GM12878 (cell line): Measurements from ENCODE around the gene ELOVL5. TPM values are rescaled to one million over a fixed set of nuclear protein-coding genes. Genes with fewer than 3 reads are reported as not detected.

Experiments used
- ATAC-seq: fragments of 200-7000 bp; cut with Tn5 transposase; 3 replicates; pipeline ENCODE4 v1.9.1; 2020; ENCODE audit warnings: mild to moderate bottlenecking, moderate library complexity
- BruUV-seq: library from RNA; stranded (reverse); fragments of 400-500 nt; replicated peaks from 2 replicates; lab custom pipeline; 2021; lab: Mats Ljungman, UMichigan
- CTCF ChIA-PET: fragments of 300-600 bp; sonication (Branson Sonifier 250); formaldehyde crosslinking; extraction: SDS; loops from one replicate; lab custom pipeline; 2021; ENCODE audit warnings: inconsistent platforms; lab: Yijun Ruan, JAX
- POLR2A ChIA-PET: fragments of 350-600 bp; formaldehyde crosslinking; extraction: SDS; loops from one replicate; lab custom pipeline; 2021; ENCODE audit warnings: inconsistent platforms; lab: Charles Lee
- RAD21 ChIA-PET: fragments of 300-600 bp; sonication (Branson Sonifier 250); formaldehyde crosslinking; loops from one replicate; lab custom pipeline; 2023; ENCODE audit warnings: antibody characterized with exemption; ENCODE audit not compliant: unreplicated experiment; lab: Charles Lee
- SMC1A ChIA-PET: fragments of 300-600 bp; sonication (Branson Sonifier 250); formaldehyde crosslinking; loops from one replicate; lab custom pipeline; 2023; ENCODE audit not compliant: unreplicated experiment, uncharacterized antibody; lab: Charles Lee
- DNase-seq: peaks from one replicate; pipeline ENCODE4 v3.0.0-alpha.2; 2011; ENCODE audit warnings: low read depth, low spot score
- FAIRE-seq: peaks from 3 replicates; lab custom pipeline; 2011; peaks lifted over from hg19 to GRCh38; lab: Jason Lieb, UNC
- H2AFZ ChIP-seq: 2 replicates; pipeline ENCODE4 v1.6.0; 2011; ENCODE audit warnings: low read depth, low read length, control low read depth; ENCODE audit not compliant: control insufficient read depth
- H3K27ac ChIP-seq: 2 replicates; pipeline ENCODE4 v1.5.1; 2011; ENCODE audit warnings: control low read depth; ENCODE audit not compliant: control insufficient read depth, insufficient read depth
- H3K27me3 ChIP-seq, 2 experiments: replicated peaks in 1 of 2; 2 replicates each; pipeline versions ENCODE4 v1.6.0 to v1.6.1; 2011; ENCODE audit warnings: low read length in 1 of 2; ENCODE audit not compliant: control insufficient read depth in 2 of 2, insufficient read depth in 2 of 2
- H3K36me3 ChIP-seq, 2 experiments: 2 replicates each; pipeline ENCODE4 v1.5.1; 2011; ENCODE audit warnings: low read length in 1 of 2; ENCODE audit not compliant: control insufficient read depth in 2 of 2, insufficient read depth in 2 of 2
- H3K4me1 ChIP-seq: 2 replicates; pipeline ENCODE4 v1.6.1; 2011; ENCODE audit warnings: mild to moderate bottlenecking, low read length, moderate library complexity, mixed read lengths; ENCODE audit not compliant: control insufficient read depth, insufficient read depth
- H3K4me2 ChIP-seq: 2 replicates; pipeline ENCODE4 v1.6.0; 2011; ENCODE audit warnings: control low read depth; ENCODE audit not compliant: control insufficient read depth, insufficient read depth
- H3K4me3 ChIP-seq: fragments of 200-600 bp; sonication (generic); 2 replicates; pipeline ENCODE4 v1.5.1; 2016
- H3K79me2 ChIP-seq: 2 replicates; pipeline ENCODE4 v1.6.0; 2011; ENCODE audit warnings: low read length; ENCODE audit not compliant: control insufficient read depth, insufficient read depth
- H3K9ac ChIP-seq: 2 replicates; pipeline ENCODE4 v1.8.0; 2011; ENCODE audit warnings: low read length, control low read depth, mixed read lengths; ENCODE audit not compliant: control insufficient read depth, insufficient read depth
- H3K9me3 ChIP-seq: replicated peaks from 3 replicates; pipeline ENCODE4 v1.5.1; 2011; ENCODE audit warnings: mild to moderate bottlenecking, low read length; ENCODE audit not compliant: control insufficient read depth, insufficient read depth
- H4K20me1 ChIP-seq: 2 replicates; pipeline ENCODE4 v1.6.0; 2011; ENCODE audit not compliant: control insufficient read depth, insufficient read depth
- CUX1 ChIP-seq: IDR thresholded peaks from 2 replicates; pipeline ENCODE4 v1.6.1; 2012; ENCODE audit warnings: improper control_type of control experiment, low read depth, low read length; ENCODE audit not compliant: insufficient replicate concordance
- DPF2 ChIP-seq: fragments of 450-650 bp; IDR thresholded peaks from 2 replicates; pipeline ENCODE4 v1.6.1; 2017; ENCODE audit warnings: mild to moderate bottlenecking
- IRF5 ChIP-seq: fragments of 450-650 bp; IDR thresholded peaks from 2 replicates; pipeline ENCODE4 v1.6.1; 2017; ENCODE audit warnings: borderline replicate concordance
- NFXL1 ChIP-seq: fragments of 450-650 bp; IDR thresholded peaks from 2 replicates; pipeline ENCODE4 v1.6.1; 2017; ENCODE audit warnings: antibody characterized with exemption, mild to moderate bottlenecking, borderline replicate concordance
- RELA ChIP-seq: fragments of 450-650 bp; IDR thresholded peaks from 2 replicates; pipeline ENCODE4 v1.8.0; 2014; ENCODE audit warnings: borderline replicate concordance; ENCODE audit not compliant: partially characterized antibody
- SIN3A ChIP-seq: IDR thresholded peaks from 2 replicates; pipeline ENCODE4 v1.6.1; 2012; ENCODE audit warnings: low read depth, low read length, improper control_type of control experiment
- WGBS: methylation state at CpG from one replicate; pipeline ENCODE4 v1.1.6; 2016; ENCODE audit warnings: low lambda C conversion rate; ENCODE audit not compliant: insufficient replicate concordance, insufficient coverage; ENCODE audit errors: missing lambda C conversion rate; 5-methylcytosine and 5-hydroxymethylcytosine counted together
- in situ Hi-C: fragments of 300-500 bp; cut with MboI; formaldehyde crosslinking; loops from 9 replicates; pipeline ENCODE4 v1.14.3; 2018; ENCODE audit warnings: mixed read lengths
- intact Hi-C: fragments of 100-400 bp; cut with micrococcal nuclease; formaldehyde crosslinking; loops from one replicate; pipeline ENCODE4 v1.14.2; 2022; ENCODE audit not compliant: unreplicated experiment
- polyA plus RNA-seq, 11 experiments: library from polyadenylated mRNA; depleted of rRNA in 4 of 11; unstranded in 6 of 11; stranded (reverse) in 5 of 11; fragments of >200 nt; fragmentation: Nextera tagmentation in 4 of 11; fragmentation: Illumina TruSeq in 1 of 11; extraction: Ambion mirVana in 4 of 11; extraction: Trizol in 1 of 11; gene quantifications; 1 replicate in 1 of 11; 2 replicates in 10 of 11; pipeline versions ENCODE4 v1.2.1 to v1.2.3, GENCODE V29; 2011 to 2016; ENCODE audit warnings: inconsistent platforms in 2 of 11, missing spikeins in 2 of 11, low read depth in 1 of 11
- total RNA-seq, 4 experiments: library from RNA; depleted of rRNA in 3 of 4; stranded (reverse); fragments of >200 nt in 3 of 4; fragmentation: Illumina TruSeq in 1 of 4; extraction: Trizol in 1 of 4; gene quantifications; 2 replicates each; pipeline versions ENCODE4 v1.2.1 to v1.2.3, GENCODE V29; 2013 to 2021

The ELOVL5 gene
- total and polyA plus RNA-seq, 10 of the 15 experiments (the other 5 are each of a cell fraction or from before 2014, with no cell fraction given): 156 to 241 (median 196) TPM

GRCh38 chr6:53294611-53295010 is 54.1 kb downstream of the ELOVL5 start:
- SMC1A ChIA-PET: interaction anchor here (0.6 to 4.7 kb wide), 21 partner anchors 8 to 153 kb away, joined by 3 to 25 read pairs (median 5); no protein-coding TSS in a partner anchor
- no peak for DNase-seq
- RAD21 ChIA-PET: interaction anchor here (0.7 to 2.8 kb wide), 11 partner anchors 8 to 191 kb away, joined by 3 to 13 read pairs (median 3); no protein-coding TSS in a partner anchor
- BruUV-seq: no TSS peak
- H3K4me1 ChIP-seq: no peaks in the 10 kb centered on the region
- intact Hi-C loops (loop anchor here (5.0 kb wide), 1 partner anchor 122 kb away; no protein-coding TSS in a partner anchor), in situ Hi-C loops (no loop called here)
- H3K79me2 ChIP-seq: peaks cover 12% of the 10 kb centered on the region
- TF ChIP-seq IRF5 (no peak), DPF2 (no peak), RELA (no peak), SIN3A (no peak), CUX1 (no peak), NFXL1 (no peak)
- CTCF ChIA-PET: interaction anchor here (0.7 to 2.0 kb wide), 21 partner anchors 8 to 188 kb away, joined by 3 to 8 read pairs (median 5); partner anchors contain the start of gene ELOVL5
- 100% methylated on average over 1 of the region's 1 CpG for WGBS
- POLR2A ChIA-PET: interaction anchor here (1.0 kb wide), 1 partner anchor 10 kb away, joined by 3 read pairs; no protein-coding TSS in a partner anchor
- no peaks in the 10 kb centered on the region for H3K27me3 ChIP-seq
- no peak overlapping the region for H3K4me3 ChIP-seq
- H3K9ac ChIP-seq: no peak overlapping the region
- no peak for FAIRE-seq
- H3K27ac ChIP-seq: no peak overlapping the region
- H3K9me3 ChIP-seq: no peaks in the 10 kb centered on the region
- ATAC-seq: no peak
- H4K20me1 ChIP-seq: no peaks in the 10 kb centered on the region
- H3K36me3 ChIP-seq: peaks cover 8 to 10% of the 10 kb centered on the region in 2 experiments; a peak in 2 of 4 replicates
- no peak overlapping the region for H3K4me2 ChIP-seq
- H2AFZ ChIP-seq: no peak overlapping the region
